Ovary (tissue), 9 donors: ENCODE results near the gene MADD. TPM values are rescaled to one million over a fixed set of nuclear protein-coding genes. Genes with fewer than 3 reads are reported as not detected.

ENCODE experiments used
- DNase-seq, 5 donors: peaks; one replicate each; pipeline ENCODE4 v3.0.0-alpha.2; 2019 to 2020
- H3K27ac ChIP-seq, 2 donors: fragments of 200-600 bp; one replicate each; pipeline versions ENCODE4 v1.5.1 to v1.8.0; 2019 to 2022
- H3K27me3 ChIP-seq: fragments of 200-600 bp; one replicate; pipeline ENCODE4 v1.8.0; 2022
- H3K36me3 ChIP-seq: fragments of 200-600 bp; sonication (generic); one replicate; pipeline ENCODE4 v1.5.1; 2019
- H3K4me1 ChIP-seq: one replicate; pipeline ENCODE4 v1.8.1; 2013; ENCODE audit warnings: mild to moderate bottlenecking, moderate library complexity; ENCODE audit not compliant: insufficient read depth
- H3K4me3 ChIP-seq: fragments of 200-600 bp; sonication (generic); one replicate; pipeline ENCODE4 v1.5.1; 2017
- H3K9me3 ChIP-seq, 2 donors: fragments of 200-600 bp in 1 of 2; sonication (generic) in 1 of 2; one replicate each; pipeline versions ENCODE4 v1.5.1 to v1.8.1; 2013 to 2019; ENCODE audit warnings: mild to moderate bottlenecking in 1 of 2, moderate library complexity in 1 of 2
- CTCF ChIP-seq, 3 donors: fragments of 450-650 bp in 2 of 3; fragments of 200-600 bp in 1 of 3; IDR thresholded peaks; one replicate each; pipeline versions ENCODE4 v1.5.1 to v1.8.0; 2016 to 2022; ENCODE audit warnings: antibody characterized with exemption in 3 of 3, mild to moderate bottlenecking in 1 of 3
- EP300 ChIP-seq: sonication (generic); formaldehyde crosslinking; IDR thresholded peaks from one replicate; pipeline ENCODE4 v1.6.1; 2017; ENCODE audit warnings: antibody characterized with exemption
- POLR2A ChIP-seq: fragments of 450-650 bp; IDR thresholded peaks from one replicate; pipeline ENCODE4 v1.6.1; 2017; ENCODE audit warnings: antibody characterized with exemption, mild to moderate bottlenecking, moderate library complexity
- WGBS, 3 donors: extraction: QIAGEN DNeasy Blood & Tissue Kit in 1 of 3; methylation state at CpG; one replicate each; pipeline versions ENCODE4 v1.1.5 to v1.1.7; 2013 to 2017; 5-methylcytosine and 5-hydroxymethylcytosine counted together
- intact Hi-C, 4 donors: fragments of 100-400 bp; cut with DNase I; formaldehyde crosslinking; loops; one replicate each; pipeline versions ENCODE4 v1.11.0 to v1.15.1; 2022 to 2023
- polyA plus RNA-seq, 2 donors: library from polyadenylated mRNA; stranded (reverse); fragments of 200-250 nt in 1 of 2; fragments of 350-450 nt in 1 of 2; fragmentation: Illumina TruSeq in 1 of 2; extraction: RNeasy Lipid Tissue Mini Kit (QIAGEN cat#74804) in 1 of 2; gene quantifications; one replicate each; pipeline ENCODE4 v1.2.3, GENCODE V29; 2013 to 2014
- total RNA-seq, 7 donors: library from RNA; depleted of rRNA in 2 of 7; stranded (reverse); fragments of >200 nt in 2 of 7; fragmentation: NEBNext Ultra II Directional in 3 of 7; extraction: Animal tissue kit (Norgen Biotek cat#: 25700) in 3 of 7; gene quantifications; one replicate each; pipeline versions ENCODE4 v1.1.0 to v1.2.4, GENCODE V29; 2016 to 2023
- donor health status: DM: no; HTN: no; CAD: no; lungs with moderate emphysema.
- donor health status: DM: no; HTN: no; CAD: no.
- donor health status: Bipolar disorder and iron deficiency.
- donor health status: DM: yes; HTN: yes; CAD: no.
- donor health status: DM: no; HTN: no; CAD: no.
- donor health status: DM: yes; HTN: yes; CAD: no.

The MADD gene
- total and polyA plus RNA-seq, 9 donors, result 20.3 to 53.5 (median 35.4) TPM

- Histone ChIP-seq H3K27ac (no peak overlapping the region), H3K27me3 (no peaks in the 10 kb centered on the region), H3K36me3 (no peaks in the 10 kb centered on the region), H3K4me1 (no peaks in the 10 kb centered on the region), H3K9me3 (no peaks in the 10 kb centered on the region), H3K4me3 (no peak overlapping the region)
- no peak for TF ChIP-seq CTCF (IDR thresholded peaks at IDR 0.05)
- no peak for TF ChIP-seq POLR2A
- no peak for TF ChIP-seq EP300
- 69 to 77% (median 75%) methylated on average over 27 of the region's 27 CpGs for WGBS, 3 donors
- intact Hi-C loops, result no loop called here
- no peak for DNase-seq
Measured at GRCh38 chr11:47338396-47339241, 68.7 kb downstream of the MADD start.

- no peaks in the 10 kb centered on the region for H3K9me3 ChIP-seq
- H3K27me3 ChIP-seq, result no peaks in the 10 kb centered on the region
- no peak for TF ChIP-seq CTCF (IDR thresholded peaks at IDR 0.05)
- no peak for TF ChIP-seq EP300
- TF ChIP-seq POLR2A, result no peak
- no peak for DNase-seq
- WGBS, 3 donors, result 77 to 89% (median 79%) methylated on average over 9 of the region's 9 CpGs
- no peak overlapping the region for H3K4me3 ChIP-seq
- no peak overlapping the region for H3K27ac ChIP-seq
- intact Hi-C loops, result no loop called here
- H3K36me3 ChIP-seq, result no peaks in the 10 kb centered on the region
- H3K4me1 ChIP-seq, result no peaks in the 10 kb centered on the region
Measured at GRCh38 chr11:47340010-47340409, 70.1 kb downstream of the MADD start.

- no peaks in the 10 kb centered on the region for H3K9me3 ChIP-seq
- WGBS, 3 donors, result 60 to 63% (median 62%) methylated on average over 17 to 18 of the region's 18 CpGs
- intact Hi-C loops, result no loop called here
- H3K4me3 ChIP-seq, result no peak overlapping the region
- no peaks in the 10 kb centered on the region for H3K27me3 ChIP-seq
- no peaks in the 10 kb centered on the region for H3K36me3 ChIP-seq
- no peak for TF ChIP-seq EP300
- no peak for TF ChIP-seq CTCF (IDR thresholded peaks at IDR 0.05)
- TF ChIP-seq POLR2A, result no peak
- H3K4me1 ChIP-seq, result no peaks in the 10 kb centered on the region
- no peak overlapping the region for H3K27ac ChIP-seq
- DNase-seq, result no peak
Measured at GRCh38 chr11:47340980-47341775, 71.2 kb downstream of the MADD start.

- TF ChIP-seq POLR2A, result no peak
- no peak for TF ChIP-seq EP300
- no peak for TF ChIP-seq CTCF (IDR thresholded peaks at IDR 0.05)
- Histone ChIP-seq H3K4me3 (no peak overlapping the region), H3K27ac (no peak overlapping the region), H3K36me3 (no peaks in the 10 kb centered on the region), H3K4me1 (no peaks in the 10 kb centered on the region), H3K9me3 (no peaks in the 10 kb centered on the region), H3K27me3 (no peaks in the 10 kb centered on the region)
- DNase-seq, result no peak
- 84 to 89% (median 85%) methylated on average over 24 of the region's 24 CpGs for WGBS, 3 donors
- intact Hi-C loops, result no loop called here
Measured at GRCh38 chr11:47342036-47342803, 72.3 kb downstream of the MADD start.
